Fibroblast of peridontal ligament (primary cell): ENCODE data around the gene CLCN5.

Experiments used
- DNase-seq: peaks from one replicate; pipeline ENCODE4 v3.0.0-alpha.2; 2010; ENCODE audit errors: extremely low read depth

The CLCN5 gene

DNA sequence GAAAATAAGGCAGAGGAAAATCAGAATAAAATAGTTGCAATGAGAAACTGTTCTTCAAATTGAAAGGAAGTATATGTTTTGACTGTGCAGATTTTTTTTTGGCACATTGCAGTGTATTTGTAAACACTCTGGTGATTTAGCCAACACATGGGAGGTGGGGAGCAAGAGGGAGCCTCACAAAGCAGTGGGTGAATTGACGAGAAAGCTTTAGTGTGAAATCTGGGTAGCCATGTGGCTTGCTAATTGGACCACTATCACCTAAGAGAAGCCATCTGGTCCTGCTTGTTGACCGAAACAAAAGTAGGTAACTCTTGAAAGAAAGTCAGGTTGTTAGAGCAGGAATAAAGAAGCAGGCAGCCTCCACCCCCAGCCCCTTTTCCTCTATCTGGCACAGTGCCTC is 10.4 kb downstream of the CLCN5 start:
- no peak for DNase-seq

DNA sequence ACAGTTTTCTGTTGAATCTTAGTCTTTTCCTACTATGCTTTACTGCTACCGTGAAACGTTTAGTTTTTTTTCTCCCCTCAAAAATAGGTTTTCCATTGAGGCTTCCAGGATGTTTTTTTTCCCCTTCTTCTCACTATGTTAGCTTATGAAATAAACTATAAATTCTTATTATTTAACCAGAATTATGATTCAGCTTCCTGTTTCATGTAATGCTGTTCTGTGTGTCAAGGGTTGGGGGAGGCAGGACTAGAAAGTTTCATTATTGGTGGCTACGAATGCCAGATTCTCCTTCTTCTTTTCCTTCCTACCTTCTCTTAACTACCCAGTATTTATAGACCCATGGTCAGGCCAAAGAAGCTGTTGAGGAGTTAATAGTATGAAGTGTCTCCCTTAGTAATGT is 11.8 kb downstream of the CLCN5 start:
- DNase-seq, result no peak

DNA sequence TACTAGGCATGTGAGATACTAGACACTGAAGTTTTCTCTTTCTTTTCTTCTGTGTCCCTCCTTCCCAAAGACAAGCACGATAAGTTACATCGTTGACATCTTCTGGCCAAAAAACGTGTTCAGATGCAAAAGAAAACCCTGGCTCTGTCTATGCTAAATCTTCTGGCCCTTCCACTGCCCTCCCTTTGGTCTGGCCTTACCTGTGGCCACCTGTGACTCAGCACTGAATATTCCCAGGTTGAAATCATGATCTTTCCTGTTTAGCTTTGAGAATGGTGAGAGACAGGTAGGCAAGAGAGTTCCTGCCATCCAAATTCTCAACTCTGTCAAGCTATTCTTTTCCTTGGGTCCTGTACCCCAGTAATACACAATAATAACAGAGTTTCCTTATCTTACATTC is 12.3 kb downstream of the CLCN5 start:
- no peak for DNase-seq

DNA sequence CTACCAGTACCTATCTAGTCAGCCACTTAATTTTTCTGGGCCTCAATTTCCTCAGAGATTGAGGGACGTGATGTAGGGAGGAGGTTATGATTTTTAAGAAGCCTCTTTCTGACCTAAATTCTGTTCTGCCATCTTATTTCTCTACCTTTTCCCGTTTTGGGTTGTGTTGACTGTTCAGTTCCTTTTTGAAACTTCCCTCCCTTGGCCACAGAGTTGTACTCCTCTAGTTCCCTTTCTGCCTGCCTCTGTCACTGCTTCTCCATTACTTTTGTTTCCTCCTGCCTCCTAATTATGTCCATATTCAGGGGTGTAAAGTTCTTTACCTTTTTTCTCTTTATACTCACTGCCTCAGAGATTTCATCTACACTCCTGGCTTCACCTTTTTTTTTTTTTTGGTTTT is 25.4 kb downstream of the CLCN5 start:
- DNase-seq, result no peak

DNA sequence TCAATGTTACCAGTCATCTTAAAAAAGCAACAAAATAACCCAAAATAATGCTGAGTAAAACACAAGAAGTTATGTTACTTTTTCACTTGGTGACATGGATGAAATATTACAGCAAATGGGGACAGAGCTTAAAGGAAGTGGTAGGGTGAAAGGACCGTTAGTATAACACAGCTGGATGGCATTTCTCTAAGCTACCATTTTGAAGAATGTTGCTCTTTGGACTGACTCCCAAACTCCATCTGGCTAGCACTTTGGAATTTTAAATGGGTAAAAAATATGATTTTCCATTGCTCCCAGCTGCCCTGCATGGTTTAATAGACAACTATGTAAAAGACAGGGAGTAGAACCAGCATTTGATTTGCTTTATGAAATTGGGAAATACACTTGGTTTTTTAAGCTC is 27.6 kb downstream of the CLCN5 start:
- peak; percentile 11 for DNase-seq

DNA sequence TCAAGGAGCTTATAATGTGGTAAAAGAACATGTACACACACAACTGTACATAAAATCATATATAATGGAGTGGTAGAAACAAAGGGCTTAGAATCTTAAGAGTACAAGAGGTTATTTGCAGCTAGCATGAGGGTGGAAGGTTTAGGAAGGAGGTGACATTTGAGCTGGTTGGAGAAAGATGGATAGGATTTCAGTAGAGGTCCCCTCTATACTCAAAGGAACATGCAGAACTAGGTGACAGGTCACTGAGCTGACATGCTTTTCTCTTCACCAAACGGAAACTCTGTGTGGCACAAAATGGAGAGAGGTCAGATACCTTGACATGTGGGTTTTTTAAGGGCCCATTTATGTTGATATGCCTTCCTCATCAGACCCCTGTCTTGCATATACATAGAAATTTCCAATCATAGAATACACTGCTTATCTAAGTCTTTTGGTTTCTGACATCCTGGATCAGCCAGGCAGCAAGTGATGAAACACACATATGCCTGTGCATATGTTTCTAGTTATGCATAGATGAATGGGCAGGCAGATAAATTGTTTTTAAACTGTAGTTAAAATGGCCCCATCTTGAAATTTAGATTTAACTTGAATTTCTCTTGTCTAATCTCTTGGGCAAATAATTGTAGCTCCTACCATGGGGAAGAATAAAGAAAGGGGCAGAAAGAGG is 29.3 kb downstream of the CLCN5 start:
- peak; percentile 35 for DNase-seq

DNA sequence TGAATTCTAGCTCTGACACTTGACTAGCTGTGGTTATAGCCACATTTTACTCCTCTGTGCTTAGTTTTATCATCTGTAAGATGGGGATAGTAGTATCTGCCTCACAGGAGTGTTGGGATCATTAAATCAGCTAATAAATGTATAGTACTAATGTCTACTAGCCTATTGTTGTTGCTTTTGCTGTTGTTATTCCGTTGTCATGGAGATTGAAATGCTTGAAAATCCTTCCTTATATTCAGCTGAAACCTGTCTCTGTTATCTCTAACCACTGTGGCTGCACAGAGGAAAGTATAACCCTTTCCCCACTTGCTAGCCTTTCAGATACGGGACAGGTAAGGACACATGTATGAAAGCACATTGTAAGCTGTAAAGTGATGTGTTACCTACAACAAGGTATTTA is 33.9 kb downstream of the CLCN5 start:
- no peak for DNase-seq

DNA sequence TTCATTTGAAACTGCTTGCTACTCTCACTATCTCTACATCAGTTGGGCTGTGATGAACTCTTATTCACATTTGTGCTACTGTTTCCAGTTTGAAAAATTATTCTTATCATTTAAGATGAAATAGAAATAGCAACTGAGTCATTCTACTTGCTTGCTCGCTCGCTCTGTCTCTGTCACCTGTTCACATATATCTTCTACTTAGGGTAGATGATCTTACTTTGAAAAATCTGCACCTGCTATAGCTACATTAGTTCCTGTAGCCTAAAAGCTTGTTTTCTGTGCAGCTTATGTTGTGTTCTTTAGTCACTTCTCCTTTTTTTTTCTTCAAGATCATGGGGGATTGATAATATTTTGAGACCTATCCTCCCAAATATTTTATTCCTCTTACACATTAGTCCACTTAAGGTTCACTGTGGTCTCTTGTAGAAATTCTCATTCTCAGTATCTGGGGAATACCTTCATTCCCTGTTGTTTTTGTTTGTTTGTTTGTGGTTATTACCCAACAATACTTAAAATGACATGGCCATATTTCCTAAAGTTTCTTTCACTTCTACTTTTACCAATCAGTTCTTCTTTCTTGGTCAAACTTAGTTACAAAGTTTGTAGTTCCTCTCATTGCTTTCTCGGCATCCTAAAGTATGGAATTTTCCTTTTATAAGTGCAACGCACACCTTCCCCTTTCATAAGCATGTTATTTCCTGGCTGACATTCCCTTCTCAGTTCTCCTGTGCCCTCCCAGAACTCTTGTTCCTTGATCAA is 36.5 kb downstream of the CLCN5 start:
- no peak for DNase-seq

DNA sequence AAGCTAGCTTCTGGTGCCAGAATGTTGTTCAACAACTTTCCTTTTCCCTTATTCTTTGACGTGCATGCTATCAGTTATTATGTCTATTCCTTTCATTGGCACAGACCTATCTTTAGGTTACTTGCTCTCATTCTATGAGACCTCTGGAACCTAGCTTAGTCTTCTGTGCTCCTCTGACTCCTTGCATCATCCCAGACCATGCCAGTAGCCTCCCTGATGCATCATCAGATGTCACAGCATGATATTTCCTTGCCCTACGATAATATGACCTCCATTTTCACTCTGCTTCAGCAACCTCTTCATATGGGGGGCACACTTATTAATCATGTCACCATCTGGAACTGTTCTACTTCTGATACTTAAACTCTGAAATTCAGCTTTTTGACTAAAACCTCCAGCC is 37.2 kb downstream of the CLCN5 start:
- DNase-seq, result no peak

DNA sequence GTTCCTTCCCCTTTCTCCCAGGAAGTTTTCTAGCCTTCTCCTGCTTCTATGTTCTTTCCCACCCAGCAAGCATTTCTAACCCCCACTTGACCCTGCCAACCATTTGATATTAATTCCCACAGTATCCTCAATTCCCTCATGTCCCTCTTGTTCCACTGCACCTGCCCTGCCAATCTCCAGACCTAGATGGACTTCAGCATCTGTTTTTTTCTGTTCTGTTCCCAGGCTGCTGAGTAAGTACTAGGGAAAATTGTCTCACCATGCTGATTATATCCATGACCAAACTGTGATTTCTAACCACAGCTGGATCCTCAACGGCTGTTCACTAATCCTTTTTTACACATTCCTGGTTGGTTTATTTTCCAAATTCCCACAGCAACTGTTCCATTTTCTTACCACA is 37.7 kb downstream of the CLCN5 start:
- no peak for DNase-seq

DNA sequence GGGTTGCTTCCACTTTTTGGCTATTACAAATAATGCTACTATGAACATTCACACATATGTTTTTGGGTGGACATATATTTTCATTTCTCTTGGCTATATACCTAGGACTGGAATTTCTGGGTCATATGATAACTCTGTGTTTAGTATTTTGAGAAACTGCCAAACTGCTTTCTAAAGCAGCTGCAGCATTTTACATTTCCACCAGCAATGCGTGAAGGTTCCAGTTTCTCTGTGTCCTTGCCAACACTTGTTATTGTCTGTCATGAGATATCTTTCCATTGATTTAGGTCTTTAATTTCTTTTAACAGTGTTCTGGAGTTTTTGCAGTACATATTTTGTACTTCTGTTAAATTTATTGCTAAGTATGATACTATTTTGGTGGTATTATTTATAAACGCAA is 48.3 kb downstream of the CLCN5 start:
- no peak for DNase-seq

DNA sequence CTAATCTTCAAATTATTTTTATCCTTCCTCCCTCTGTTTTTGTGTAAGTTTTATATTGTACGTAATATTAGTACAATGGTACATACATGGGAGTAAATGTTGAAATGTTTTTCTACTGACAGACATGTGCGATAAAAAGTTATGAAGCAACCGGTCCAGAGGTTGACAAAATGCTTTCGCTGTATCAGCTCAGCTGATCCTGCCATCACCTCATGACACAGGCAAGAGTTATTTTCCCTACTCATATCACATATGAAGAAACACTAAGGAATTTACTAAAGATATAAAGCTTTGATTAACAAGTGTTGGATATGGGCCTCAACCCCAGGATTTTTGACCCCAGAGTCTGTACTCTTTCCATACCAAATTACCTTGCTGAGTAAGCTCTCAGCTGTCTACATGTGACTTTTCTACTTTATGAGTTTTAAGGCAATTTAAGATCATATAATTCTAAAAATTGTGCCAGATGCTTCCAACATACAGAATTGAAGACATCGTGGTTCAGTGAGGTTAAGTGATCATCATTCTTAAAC is 50.0 kb downstream of the CLCN5 start:
- no peak for DNase-seq

DNA sequence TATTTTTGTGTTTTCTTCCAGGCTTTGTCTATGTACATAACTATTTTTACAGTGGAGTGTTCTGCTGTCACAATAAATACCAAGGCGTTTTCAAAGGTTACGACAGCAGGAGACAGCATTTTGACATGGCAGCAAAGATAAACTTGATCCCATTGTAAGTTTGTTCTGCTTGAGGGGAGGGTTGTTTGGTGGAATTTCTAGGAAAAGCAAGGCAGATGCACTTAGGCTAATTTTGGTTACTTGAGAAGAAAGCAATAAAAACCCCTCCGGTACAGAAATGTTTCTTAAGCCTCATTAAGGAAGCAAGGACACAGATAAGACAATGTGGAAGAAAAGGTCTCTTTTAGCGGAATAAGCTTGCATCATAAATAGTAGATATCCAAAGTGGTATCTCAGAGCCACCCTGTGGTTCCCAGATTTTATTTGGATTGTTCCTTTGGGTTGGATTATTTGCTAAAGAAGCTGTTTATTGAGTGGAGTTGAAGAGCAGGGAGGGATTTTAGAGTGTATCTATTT is 54.3 kb downstream of the CLCN5 start:
- DNase-seq, result no peak

DNA sequence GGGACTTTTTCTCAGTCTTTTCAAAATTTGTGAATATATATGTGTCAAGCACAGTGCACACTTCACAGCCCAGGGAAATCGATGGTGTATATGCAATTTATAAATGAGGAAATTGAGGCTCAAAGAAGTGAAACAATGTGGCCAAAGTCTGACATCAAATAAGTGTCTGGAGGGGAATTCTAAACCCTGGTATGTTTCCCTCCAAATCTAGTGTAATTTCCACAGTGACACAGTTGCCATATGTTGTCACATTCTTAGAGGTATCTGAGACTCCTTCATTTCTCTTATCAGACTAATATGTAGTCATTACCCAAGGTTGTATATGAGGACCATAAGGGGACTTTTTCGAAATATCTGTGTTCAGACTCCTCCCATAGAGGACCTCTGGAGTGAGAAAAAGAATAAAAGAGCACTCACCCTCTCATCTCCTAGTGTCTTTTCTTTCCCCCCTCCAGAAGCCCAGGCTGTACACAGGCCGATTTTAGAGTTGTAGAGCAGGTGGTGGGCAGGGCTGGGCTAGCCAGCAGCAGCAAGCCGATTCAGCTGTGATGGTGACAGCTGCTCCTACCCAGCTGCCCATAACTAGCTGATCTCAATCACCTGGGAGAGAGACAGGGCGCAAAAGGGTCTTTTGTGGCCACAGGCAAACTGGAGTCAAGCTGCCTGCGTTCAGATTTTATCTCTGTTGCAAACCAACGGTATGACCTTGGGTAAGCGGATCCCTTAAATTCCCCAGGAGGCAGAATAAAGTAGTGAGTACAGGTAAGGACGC is 55.1 kb downstream of the CLCN5 start:
- DNase-seq, result no peak

DNA sequence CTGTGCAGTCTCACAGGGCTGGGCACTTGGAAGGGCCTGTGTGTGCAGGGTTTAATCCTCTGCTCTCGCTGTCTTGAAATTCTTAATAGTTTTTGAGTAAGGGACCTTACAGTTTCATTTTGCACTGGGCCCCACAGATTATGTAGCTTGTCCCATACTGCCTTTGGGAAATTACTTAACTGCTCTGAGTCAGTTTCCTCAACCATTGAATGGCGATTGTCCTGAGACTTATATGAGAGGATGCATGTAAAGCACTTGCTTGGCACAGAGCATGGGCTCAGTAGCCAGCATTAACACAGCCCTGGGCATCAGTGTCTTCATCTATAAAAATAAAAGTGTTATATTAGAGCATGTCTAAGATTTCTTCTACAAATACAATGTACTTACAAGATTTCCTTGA is 55.8 kb downstream of the CLCN5 start:
- no peak for DNase-seq

DNA sequence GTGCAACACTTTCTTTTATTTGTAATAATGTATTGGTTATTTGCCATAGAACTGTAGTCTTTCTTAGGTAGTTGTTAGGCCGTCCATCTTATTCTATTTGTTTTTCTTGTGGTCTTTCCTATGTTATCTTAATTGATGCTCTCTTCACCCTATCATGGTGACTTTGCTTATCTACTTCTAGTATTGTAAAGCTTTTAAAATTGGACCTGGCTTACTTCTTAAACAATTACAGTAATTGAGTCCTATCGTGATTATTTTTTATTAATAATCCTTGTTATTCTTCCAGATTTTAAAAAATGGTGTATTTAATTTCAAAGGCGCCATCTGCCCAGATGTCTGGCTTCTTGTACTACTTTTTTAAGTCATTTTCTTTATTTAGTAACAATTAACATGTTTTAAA is 63.7 kb downstream of the CLCN5 start:
- DNase-seq, result no peak

DNA sequence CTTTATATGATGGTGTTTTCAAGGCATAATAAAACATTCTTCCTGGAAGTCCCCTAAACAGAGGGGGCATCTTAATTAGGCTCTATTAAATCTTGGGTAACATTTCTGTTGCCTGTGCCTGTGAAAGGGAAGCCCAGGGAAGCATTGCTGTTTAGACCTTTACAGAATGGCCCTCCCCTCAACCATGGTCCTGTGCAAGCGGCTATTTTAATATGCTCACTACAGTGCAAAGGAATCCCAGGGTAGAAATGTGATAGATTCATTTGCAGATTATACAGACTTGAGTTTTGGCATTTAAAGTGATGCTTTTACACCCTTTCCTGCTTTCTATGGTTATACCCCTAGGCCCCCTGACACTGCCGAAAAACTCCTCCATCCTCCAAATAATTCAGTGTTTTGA is 65.3 kb downstream of the CLCN5 start:
- DNase-seq, result no peak

DNA sequence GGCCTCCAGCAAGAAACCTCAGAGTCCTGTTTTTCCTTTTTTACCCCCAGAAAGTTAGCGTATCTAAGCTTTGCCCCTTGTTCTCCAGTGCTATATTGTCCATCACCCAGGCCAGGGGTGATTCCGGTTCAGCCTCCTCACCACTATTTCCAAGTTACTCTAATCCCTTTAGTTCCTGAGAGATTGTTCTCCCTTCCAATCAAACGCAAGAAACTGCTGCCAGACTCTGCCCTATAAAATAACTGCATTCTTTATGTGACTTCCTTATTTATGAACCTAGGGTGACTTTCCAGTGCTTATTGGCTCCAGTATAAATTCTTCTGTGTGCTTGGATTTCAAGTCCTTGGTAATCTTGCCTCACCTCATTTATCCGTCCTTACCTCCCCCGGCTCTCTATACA is 65.7 kb downstream of the CLCN5 start:
- no peak for DNase-seq

DNA sequence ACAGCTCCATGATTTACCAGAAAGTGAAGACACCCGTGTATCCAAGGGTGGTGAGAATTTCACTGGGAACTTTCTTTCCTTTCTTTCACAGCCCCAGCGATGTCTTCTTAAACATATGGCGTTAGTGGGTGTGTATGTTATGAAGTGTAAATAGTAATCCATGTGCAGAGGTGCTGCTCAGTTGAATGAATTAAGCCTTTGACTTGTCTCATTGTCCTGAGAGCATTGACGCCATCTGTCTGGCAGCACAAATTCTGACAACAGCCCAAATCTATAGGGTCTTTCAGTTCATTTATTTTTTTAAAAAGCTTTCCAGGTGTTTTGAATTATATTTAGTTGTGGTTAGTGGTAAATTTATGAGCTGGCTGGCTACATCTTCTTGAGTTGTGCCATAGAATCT is 69.4 kb downstream of the CLCN5 start:
- no peak for DNase-seq

DNA sequence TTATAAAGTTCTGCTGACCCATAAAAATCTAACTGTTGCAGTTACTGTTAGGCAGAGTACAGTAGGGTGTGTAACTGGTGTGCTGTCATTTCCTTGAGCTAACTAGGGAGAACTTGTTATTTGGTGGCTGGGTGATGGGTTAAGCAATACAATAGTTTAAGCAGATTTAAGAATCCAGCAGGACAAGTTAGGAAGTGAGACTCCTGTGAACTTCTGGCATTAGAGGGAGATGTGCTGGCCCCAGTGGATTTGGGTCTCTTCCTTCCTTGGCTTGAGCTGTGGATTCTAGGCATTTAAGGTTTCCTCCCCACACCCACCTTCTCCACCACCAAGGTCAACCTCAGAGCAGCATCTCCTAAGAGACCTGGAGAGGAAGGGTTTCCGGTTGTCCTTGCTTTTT is 70.5 kb downstream of the CLCN5 start:
- DNase-seq, result no peak

DNA sequence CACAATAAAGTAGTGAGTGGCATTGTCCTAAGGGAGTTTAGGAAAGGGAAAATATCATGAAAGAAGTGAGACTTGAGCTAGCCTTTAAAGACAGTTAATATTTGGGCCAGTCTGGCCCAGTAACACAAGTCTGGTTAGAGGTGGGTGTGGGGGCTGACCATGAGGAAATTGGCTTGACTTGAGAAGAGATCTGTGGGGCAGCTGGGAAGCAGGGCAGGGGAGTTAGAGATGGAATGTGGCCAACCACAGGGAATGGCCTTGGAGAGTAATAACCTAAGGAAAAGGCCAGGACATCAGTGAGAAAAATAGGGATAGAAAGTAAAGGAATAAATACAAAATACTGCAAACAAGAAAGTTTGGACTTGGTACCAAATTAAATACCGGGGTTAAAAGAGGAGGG is 71.3 kb downstream of the CLCN5 start:
- no peak for DNase-seq

DNA sequence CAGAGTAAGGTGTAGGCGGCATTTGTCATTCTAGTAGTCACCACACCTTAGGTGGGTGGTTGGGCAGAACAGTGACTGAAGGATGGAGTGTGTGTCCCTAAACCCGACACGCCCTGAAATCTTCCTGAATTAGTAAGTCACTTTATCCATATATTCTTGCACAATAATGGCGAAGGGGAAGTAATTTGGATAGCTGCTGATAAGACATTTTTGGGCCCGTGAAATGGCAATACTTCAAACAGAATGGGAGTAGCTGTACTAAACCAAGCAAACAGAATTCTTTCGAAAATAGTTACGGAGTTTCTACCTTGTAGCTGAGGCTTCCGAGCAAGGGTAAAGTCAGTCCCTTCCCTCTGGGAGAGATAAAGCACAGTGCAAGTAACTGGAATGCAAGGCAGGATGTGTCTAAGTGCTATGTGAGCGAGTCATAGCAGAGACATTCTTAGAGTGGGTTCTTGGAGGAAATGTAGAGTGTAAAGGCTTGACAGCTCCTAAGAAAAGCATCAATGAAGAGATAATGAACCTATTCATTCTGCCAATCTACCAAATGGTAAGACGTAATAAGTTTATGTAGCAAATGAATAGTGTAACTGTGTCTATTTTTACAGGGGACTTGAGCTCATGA is 72.8 kb downstream of the CLCN5 start:
- DNase-seq, result peak; percentile 18
